ENCODE results near the gene NUDT2.
A peak's percentile ranks its signal among the peaks of the same experiment; 100 is the strongest.
"Not testable (repeated sequence)": the region's sequence is repeated elsewhere in the genome, so short reads cannot be mapped to it uniquely, and the experiment has no call there.

The NUDT2 gene

DNA sequence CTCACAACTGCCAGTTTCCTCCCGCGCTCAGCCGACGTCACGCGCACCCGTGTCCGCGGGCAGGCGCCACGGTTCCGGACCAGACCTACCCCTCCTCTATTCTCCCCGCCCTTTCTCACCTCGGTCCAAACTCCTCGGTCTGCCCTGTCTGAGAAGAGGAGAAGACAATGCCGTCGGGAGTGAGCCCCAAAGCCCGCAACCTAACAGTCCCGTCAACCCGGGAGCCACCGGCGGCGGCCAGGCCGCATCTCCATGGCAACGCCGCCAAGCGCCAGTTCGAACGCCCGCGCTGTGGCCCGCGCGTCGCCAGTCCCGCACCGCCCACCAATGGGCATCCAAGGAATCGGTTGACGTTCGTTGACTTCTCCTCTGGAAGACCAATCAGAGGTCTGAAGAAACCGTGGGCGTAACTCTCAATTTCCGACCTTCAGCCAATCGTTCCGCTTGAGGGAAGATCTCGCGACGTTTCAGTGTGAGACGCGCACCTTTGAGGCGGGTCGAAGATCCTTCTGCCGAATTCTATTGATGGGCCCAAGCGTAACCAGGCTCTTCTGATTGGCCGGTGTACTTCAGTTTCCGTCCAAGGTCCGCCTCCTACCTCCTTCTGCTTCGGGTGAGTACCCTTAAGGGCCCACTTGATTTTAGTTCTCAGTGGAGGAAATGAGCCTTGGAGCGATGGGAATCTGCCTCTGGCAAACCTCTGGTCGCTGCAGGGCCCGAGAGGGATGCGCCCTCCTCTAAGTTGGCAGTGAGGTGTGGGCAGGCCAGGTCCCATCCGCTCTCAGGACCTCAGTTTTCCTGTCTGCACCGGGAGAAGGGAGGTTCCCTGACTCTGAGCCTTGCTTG is at the start of gene NUDT2, which contains the start of gene KIF24:
TSS of gene NUDT2 (plus strand) at position 583 of the 846 bp plus-strand sequence. CDS start 9,471 bp downstream, outside the sequence.
TSS of gene KIF24 (minus strand) at position 282 of the 846 bp plus-strand sequence. CDS start 17,922 bp downstream, outside the sequence.
- DNase-seq: peak; percentile 99

DNA sequence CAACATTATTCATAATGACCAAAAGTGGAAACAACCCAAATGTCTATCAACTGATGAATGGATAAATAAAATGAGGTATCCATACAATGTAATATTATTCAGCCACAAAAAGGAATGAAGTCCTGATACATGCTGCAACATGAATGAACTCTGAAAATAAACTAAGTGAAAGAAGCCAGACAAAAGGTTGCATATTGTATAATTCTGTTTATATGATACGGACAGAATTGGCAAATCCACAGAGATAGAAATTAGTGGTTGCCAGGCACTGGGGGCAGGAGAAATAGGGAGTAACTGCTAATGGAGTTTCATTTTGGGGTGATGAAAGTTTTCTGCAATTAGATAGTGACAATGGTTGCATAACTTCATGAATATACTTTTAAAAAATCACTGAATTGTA is 47.3 kb upstream of the NUDT2 start:
- DNase-seq: no peak

- DNase-seq: no peak
These were observed 40.2 kb upstream of the NUDT2 start for GRCh38 chr9:34289159-34289558.

- no peak for DNase-seq
These were observed 38.3 kb upstream of the NUDT2 start for GRCh38 chr9:34291023-34291422.

DNA sequence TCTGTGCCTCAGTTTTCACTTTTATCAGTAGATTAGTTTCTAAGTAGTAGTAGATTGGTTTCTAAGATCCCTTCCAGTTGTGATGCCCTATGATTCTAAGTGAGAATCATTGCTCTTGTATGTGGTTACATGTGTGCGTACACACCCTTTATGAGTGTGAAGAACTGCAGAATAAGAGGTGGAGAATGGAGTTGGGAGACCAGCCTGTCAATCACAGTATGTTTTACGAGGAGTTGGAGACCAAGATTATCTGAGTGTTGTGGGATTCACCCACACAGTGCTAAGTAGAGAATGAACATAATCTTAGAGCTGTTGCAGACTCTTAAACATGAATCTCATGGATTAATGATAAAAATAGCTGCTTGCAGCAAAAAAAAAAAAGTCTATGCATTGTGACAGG is 37.9 kb upstream of the NUDT2 start:
- no peak for DNase-seq

- no peak for DNase-seq
These were observed 36.8 kb upstream of the NUDT2 start for GRCh38 chr9:34292552-34292951.

- not testable (repeated sequence) for DNase-seq
These were observed 28.3 kb upstream of the NUDT2 start for GRCh38 chr9:34301064-34301463.

- not testable (repeated sequence) for DNase-seq
These were observed 21.1 kb upstream of the NUDT2 start for GRCh38 chr9:34308316-34308715.

GRCh38 chr9:34310215-34310614 is 19.2 kb upstream of the NUDT2 start:
- no peak for DNase-seq

DNA sequence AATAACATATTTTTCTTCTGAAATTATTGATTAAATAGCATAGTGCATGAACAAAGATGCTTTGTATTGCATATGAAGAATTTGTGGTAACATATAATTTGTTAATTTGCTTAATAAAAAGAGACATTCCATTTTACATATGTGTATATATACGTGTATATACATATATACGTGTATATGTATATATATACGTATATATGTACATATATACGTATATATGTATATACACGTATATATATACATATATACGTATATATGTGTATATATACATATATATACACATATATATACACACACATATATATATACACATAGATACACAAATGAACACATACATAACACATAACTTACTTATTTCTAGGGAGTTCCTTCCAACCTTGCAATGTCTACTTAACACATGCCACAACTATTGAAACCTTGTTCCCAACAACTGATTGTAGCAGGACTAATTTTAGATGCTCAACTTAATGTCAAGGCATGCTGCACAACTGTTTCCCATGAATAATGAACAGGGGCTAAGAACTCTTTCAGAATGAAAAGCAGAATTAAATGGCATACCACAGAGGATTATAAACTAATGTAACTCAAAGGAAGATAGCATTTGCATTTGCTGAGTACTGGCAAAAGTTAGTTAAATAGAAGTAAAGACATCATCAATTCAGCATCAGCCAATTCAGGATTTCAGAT is 17.7 kb upstream of the NUDT2 start:
- DNase-seq: no peak

DNA sequence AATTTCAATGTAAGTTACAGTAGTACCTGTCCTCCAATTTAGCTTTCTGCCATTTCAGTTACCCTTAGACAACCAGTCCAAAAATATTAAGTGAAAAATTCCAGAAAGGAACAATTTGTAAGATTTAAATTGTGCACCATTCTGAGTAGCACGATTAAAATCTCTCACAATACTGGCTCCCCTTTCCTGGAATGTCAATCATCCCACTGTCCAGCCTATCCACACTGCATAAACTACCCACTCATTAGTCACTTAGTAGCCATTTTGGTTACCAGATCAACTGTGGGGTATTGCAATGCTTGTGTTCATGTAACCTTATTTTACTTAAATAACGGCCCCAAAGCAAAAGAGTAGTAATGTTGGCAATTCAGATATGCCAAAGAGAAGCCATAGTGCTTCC is 11.9 kb upstream of the NUDT2 start:
- DNase-seq: no peak

DNA sequence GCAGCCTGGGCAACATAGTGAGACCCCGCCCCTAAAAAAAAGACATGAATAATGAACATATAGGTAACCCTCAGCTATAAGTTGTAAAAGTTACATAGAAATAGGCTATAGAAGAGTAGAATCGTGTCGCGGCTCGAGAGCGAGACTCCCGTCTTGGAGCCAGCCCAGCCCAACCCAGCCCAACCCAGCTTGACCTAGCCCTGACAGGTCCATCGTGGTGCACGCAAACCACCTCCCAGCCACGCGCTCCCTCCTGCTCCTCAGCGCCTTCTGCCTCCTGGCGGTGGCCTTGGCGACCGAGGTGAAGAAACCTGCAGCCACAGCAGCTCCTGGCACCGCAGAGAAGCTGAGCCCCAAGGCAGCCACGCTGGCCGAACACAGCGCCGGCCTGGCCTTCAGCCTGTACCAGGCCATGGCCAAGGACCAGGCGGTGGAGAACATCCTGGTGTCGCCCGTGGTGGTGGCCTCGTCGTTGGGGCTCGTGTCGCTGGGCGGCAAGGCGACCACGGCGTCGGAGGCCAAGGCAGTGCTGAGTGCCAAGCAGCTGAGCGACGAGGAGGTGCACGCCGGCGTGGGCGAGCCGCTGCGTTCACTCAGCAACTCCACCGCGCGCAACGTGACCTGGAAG is 11.1 kb upstream of the NUDT2 start:
- no peak for DNase-seq

DNA sequence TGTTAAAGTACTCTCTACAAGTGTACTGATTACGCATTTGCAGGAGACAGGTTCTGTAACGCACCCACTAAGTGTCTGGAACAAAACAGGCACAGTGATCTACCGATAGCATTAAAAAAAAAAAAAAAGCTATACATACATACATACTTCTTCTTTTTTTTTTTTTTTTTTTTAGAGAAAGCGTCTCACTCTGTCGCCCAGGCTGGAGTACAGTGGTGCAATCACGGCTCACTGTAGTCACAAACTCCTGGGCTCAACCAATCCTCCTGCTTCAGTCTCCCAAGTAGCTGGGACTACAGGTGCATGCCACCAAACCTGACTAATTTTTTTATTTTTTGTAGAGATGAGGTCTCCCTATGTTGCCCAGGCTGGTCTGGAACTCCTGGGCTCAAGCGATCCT is 7.9 kb upstream of the NUDT2 start:
- no peak for DNase-seq

DNA sequence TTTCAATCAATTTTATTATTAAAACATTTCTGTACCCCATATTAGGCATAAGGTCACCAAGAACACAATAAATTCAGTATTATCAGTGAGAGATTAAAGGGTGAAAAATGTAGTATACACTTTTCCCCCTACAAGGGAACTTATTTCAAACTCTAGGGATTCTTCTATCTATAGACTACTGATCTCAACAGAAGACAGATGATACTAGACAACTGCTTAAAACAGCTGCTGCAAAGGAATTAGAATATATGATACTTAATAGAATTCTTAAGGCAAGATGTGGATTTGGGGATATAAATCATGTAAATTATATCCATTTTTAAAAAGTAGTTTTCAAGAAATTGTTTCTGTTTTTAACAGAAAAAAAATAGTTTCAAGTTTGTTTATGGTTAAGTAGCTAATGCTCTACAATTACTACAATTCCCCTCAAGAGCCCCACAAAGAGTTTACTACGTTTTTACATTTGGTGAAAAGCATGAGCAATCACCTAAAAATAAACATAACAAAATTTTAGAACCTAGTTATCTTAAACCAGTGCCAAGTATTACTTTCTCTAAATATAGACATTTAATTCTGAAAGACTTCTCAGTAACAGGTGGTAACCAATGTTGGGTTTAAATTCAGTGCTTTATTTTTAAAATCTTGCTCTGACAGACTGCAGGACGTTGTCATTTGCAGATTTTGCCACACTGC is 6.3 kb upstream of the NUDT2 start:
- no peak for DNase-seq

- DNase-seq: no peak
These were observed 2.7 kb upstream of the NUDT2 start for GRCh38 chr9:34326690-34327089.

DNA sequence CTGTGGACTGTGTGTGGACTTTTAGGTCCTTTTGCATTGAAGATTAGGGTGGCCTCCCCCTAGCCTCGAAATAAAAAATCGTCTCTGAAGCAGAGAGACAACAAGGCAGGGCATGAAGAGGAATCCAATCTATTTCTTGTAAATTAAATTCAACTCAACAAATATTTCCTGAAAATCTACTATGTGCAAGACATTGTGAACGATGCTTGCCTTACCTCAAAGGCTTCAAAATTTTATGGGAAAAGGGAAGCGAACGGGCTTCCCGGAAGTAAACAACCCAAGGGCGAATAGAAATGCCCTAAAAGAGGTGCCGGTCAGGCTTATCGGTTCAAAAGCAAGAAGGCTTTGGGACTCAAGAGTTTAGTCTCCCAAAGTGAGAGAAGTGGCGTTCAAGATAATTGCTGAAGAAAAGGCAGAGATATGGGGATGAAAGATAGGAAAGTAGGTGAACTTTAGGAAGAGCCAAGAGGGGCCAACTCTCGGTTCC is 826 bp upstream of the NUDT2 start:
- DNase-seq: no peak

GRCh38 chr9:34331196-34331595 is 1.8 kb downstream of the NUDT2 start:
- DNase-seq: no peak

- peak; percentile 87 for DNase-seq
These were observed 3.0 kb downstream of the NUDT2 start for GRCh38 chr9:34332076-34332964.

- DNase-seq: no peak
These were observed 4.5 kb downstream of the NUDT2 start for GRCh38 chr9:34333836-34334235.

- DNase-seq: peak; percentile 92
These were observed 5.0 kb downstream of the NUDT2 start for GRCh38 chr9:34334337-34334824.

DNA sequence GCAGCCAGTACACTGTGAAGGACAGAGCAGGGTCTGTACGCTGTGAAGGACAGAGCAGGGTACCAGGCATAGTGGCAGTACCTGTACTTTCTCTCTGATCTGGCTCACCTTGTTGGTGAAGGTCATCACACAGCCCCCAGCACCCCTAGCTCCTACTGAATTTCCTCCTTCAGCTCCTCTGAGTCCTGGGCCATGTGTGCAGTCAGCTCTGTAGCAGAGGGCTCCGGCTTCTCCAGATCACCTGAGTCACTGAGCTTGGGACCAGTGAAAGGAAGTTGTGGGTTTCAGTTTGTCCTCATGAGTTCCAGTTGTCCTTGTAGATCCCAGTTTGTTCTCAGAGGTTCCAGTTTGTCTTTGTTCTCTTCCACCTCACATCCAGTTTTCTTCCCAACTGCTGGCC is 5.5 kb downstream of the NUDT2 start:
- DNase-seq: no peak

DNA sequence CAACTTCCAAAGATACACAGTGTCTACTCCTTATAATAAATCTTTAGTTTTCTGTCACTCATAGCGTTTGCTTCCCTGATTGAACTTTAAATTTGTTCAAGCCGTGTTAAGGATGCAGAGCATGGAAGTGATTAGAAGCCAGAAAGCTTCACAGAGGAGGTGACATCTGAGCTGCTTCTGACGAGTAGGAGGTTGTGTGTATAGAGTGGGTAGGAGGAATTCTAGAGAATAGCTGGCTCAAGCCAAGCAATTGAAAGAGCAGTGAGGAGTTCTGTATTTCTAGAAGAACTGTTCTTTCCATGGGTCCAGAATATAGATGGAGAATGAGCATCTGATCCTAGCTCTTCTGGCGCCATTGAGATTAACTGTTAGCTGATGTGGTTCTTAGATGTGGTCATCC is 6.0 kb downstream of the NUDT2 start:
- DNase-seq: no peak
